Activated CD8-positive, alpha-beta T cell treated with anti-CD3 and anti-CD28 coated beads for 36 hours (primary cell): ENCODE measurements around the gene ZFP62. TPM values are rescaled to one million over a fixed set of nuclear protein-coding genes. Genes with fewer than 3 reads are reported as not detected.
"Not testable (repeated sequence)": the region's sequence is repeated elsewhere in the genome, so short reads cannot be mapped to it uniquely, and the experiment has no call there.

Experiments
- ATAC-seq: fragments of 200-7000 bp; cut with Tn5 transposase; one replicate; pipeline ENCODE4 v1.10.0; 2021; ENCODE audit warnings: mild to moderate bottlenecking, moderate library complexity
- CTCF ChIA-PET: fragments of 350-600 bp; sonication (Branson Sonifier 250); formaldehyde crosslinking; loops from one replicate; lab custom pipeline; 2021; ENCODE audit warnings: antibody characterized with exemption; lab: Charles Lee
- POLR2A ChIA-PET: fragments of 350-600 bp; sonication (Branson Sonifier 250); formaldehyde crosslinking; loops from one replicate; lab custom pipeline; 2021; ENCODE audit warnings: antibody characterized with exemption; lab: Charles Lee
- DNase-seq: peaks from one replicate; pipeline ENCODE4 v3.0.0-alpha.2; 2020
- H3K27ac Mint-ChIP-seq: one replicate; pipeline ENCODE4 v1.8.0; 2021; ENCODE audit warnings: mild to moderate bottlenecking, mixed read lengths
- H3K27me3 Mint-ChIP-seq: one replicate; pipeline ENCODE4 v1.8.0; 2021; ENCODE audit warnings: mixed read lengths
- H3K36me3 Mint-ChIP-seq: one replicate; pipeline ENCODE4 v1.8.0; 2021; ENCODE audit warnings: low read depth, mixed read lengths
- H3K4me1 Mint-ChIP-seq: one replicate; pipeline ENCODE4 v1.8.0; 2021; ENCODE audit warnings: low read depth, mixed read lengths
- H3K4me3 Mint-ChIP-seq: one replicate; pipeline ENCODE4 v1.8.0; 2021; ENCODE audit warnings: mild to moderate bottlenecking, moderate library complexity, mixed read lengths
- H3K9me3 Mint-ChIP-seq: one replicate; pipeline ENCODE4 v1.8.0; 2021; ENCODE audit warnings: mixed read lengths
- intact Hi-C: fragments of 100-400 bp; cut with micrococcal nuclease; formaldehyde crosslinking; loops from one replicate; pipeline ENCODE4 v1.10.0; 2022
- total RNA-seq, 2 experiments: library from RNA; stranded (reverse); gene quantifications; one replicate each; pipeline ENCODE4 v1.2.3, GENCODE V29; 2021
- TF ChIP-seq, protein P1 (sequence below): fragments of 200-600 bp; IDR thresholded peaks from one replicate; pipeline ENCODE4 v1.8.0; 2022; ENCODE audit warnings: antibody characterized with exemption, mild to moderate bottlenecking

Gene ZFP62
- total RNA-seq, 2 experiments from 2014 or later = 22.2 to 22.6 TPM

DNA sequence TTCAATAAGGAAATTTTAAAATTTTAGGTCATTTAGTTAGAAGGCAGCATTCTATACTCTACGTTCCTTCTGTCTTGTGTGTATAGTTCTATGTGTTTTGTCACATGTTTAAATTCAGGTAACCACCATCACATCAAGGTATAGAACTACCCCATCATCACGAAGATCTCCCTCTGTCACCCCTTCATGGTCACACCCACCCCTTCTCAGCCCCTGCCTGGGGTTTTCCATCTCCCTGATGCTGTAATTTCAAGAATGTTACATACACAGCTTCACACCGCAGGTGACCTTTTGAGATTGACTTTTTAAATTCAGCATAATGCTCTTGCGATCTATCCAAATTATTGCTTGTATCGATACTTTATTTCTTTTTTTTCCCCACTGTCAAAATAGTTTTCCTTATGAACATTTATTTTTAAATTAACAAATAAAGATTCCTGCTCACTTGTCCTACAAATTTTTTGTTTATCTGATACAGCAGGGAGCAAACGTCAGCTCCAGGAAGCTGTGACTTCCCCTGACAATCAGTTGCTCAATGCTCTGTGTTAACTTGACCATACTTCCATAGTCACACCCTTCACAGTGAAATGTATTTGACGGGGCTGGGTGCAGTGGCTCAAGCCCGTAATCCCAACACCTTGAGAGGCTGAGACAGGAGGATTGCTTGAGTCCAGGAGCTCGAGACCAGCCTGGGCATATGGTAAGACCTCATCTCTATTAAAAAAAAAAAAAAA lies 48.1 kb upstream of the ZFP62 start:
- H3K27ac Mint-ChIP-seq = peak overlapping the region; percentile 55
- H3K36me3 Mint-ChIP-seq = no peaks in the 10 kb centered on the region
- peaks cover 19% of the 10 kb centered on the region for H3K27me3 Mint-ChIP-seq
- DNase-seq (peak; percentile 43), ATAC-seq (peak; percentile 82)
- ChIA-PET POLR2A (interaction anchor here (0.7 kb wide), 1 partner anchor 33 kb away, joined by 3 read pairs; no protein-coding TSS in a partner anchor), CTCF (no interaction called here)
- no peak overlapping the region for H3K4me3 Mint-ChIP-seq
- intact Hi-C loops = no loop called here
- TF ChIP-seq, protein P1, sequence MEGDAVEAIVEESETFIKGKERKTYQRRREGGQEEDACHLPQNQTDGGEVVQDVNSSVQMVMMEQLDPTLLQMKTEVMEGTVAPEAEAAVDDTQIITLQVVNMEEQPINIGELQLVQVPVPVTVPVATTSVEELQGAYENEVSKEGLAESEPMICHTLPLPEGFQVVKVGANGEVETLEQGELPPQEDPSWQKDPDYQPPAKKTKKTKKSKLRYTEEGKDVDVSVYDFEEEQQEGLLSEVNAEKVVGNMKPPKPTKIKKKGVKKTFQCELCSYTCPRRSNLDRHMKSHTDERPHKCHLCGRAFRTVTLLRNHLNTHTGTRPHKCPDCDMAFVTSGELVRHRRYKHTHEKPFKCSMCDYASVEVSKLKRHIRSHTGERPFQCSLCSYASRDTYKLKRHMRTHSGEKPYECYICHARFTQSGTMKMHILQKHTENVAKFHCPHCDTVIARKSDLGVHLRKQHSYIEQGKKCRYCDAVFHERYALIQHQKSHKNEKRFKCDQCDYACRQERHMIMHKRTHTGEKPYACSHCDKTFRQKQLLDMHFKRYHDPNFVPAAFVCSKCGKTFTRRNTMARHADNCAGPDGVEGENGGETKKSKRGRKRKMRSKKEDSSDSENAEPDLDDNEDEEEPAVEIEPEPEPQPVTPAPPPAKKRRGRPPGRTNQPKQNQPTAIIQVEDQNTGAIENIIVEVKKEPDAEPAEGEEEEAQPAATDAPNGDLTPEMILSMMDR = no peak
- peaks cover 4% of the 10 kb centered on the region for H3K4me1 Mint-ChIP-seq
- H3K9me3 Mint-ChIP-seq = no peaks in the 10 kb centered on the region

DNA sequence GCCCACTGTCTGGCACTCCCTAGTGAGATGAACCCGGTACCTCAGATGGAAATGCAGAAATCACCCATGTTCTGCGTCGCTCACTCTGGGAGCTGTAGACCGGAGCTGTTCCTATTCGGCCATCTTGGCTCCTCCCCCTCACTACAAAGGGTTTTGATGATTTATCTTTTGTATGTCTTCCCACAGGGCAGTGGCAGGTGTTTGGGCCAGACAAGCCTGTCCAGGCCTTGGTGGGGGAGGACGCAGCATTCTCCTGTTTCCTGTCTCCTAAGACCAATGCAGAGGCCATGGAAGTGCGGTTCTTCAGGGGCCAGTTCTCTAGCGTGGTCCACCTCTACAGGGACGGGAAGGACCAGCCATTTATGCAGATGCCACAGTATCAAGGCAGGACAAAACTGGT lies 47.3 kb upstream of the ZFP62 start:
- H3K27ac Mint-ChIP-seq = no peak overlapping the region
- H3K4me3 Mint-ChIP-seq = no peak overlapping the region
- TF ChIP-seq, protein P1 = no peak
- peaks cover 4% of the 10 kb centered on the region for H3K4me1 Mint-ChIP-seq
- H3K36me3 Mint-ChIP-seq = no peaks in the 10 kb centered on the region
- POLR2A ChIA-PET = no interaction called here
- intact Hi-C loops = no loop called here
- ATAC-seq (no peak), DNase-seq (no peak)
- peaks cover 18% of the 10 kb centered on the region for H3K27me3 Mint-ChIP-seq
- CTCF ChIA-PET = no interaction called here
- no peaks in the 10 kb centered on the region for H3K9me3 Mint-ChIP-seq

DNA sequence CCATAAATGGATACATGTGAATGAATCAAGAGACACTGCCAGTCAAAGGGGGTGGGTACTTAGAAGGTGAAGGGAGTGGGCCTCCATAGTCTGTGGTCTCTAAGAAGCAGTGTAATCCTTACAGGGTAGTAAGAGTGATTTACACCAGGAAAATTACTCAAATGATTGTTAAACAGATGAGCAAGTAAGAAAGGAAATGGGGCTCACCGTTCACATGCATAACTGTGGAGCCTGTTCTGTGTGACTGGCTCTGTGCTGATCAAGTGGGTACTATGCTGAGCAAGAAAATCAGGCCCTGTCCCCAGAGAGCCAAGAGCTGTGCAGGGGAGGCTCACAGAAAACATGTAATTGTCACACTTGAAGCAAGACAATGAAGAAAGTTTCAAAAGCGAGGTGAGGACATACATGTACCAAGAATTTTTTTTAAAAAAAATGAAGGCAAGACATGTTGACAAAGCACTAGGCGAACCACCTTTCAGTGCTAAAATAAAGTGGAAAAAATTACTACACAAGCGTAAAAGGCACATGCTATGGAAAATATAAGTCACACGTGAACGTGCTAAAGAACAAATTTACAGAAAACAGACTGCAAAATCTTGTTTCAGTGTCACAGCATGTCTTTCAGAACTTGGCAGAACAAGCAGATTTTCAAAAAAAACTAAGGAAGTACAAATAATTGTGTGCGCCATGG lies 40.4 kb upstream of the ZFP62 start:
- CTCF ChIA-PET = no interaction called here
- TF ChIP-seq, protein P1 = no peak
- ATAC-seq = peak; percentile 49
- H3K9me3 Mint-ChIP-seq = no peaks in the 10 kb centered on the region
- intact Hi-C loops = no loop called here
- H3K27me3 Mint-ChIP-seq = no peaks in the 10 kb centered on the region
- H3K27ac Mint-ChIP-seq = peak overlapping the region; percentile 46
- H3K4me3 Mint-ChIP-seq = no peak overlapping the region
- POLR2A ChIA-PET = no interaction called here
- no peaks in the 10 kb centered on the region for H3K36me3 Mint-ChIP-seq
- no peak for DNase-seq
- H3K4me1 Mint-ChIP-seq = no peaks in the 10 kb centered on the region

DNA sequence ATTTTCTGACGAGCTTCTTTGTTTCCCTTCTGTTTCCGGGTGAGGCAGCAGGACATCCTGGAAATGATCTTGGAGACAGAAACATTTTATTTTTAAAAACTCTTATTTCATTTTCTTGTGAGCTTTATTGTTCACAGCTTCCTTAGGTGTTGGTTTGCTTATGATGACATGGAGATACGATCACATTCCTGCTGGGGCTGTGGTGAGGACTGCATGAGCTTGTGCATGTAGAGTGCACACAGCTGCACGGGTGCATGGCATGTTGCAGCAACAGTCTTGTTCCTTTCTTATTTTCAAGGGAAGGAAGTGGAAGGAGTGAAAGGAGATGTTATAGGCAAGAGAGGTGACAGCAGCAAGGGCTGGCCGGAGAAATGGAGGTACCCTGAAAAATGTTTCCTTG lies 39.1 kb upstream of the ZFP62 start:
- TF ChIP-seq, protein P1 = no peak
- Mint-ChIP-seq H3K27ac (no peak overlapping the region), H3K9me3 (peaks cover 2% of the 10 kb centered on the region), H3K36me3 (no peaks in the 10 kb centered on the region), H3K27me3 (no peaks in the 10 kb centered on the region), H3K4me1 (no peaks in the 10 kb centered on the region), H3K4me3 (no peak overlapping the region)
- DNase-seq = no peak
- ChIA-PET POLR2A (no interaction called here), CTCF (no interaction called here)
- no peak for ATAC-seq
- intact Hi-C loops = no loop called here

DNA sequence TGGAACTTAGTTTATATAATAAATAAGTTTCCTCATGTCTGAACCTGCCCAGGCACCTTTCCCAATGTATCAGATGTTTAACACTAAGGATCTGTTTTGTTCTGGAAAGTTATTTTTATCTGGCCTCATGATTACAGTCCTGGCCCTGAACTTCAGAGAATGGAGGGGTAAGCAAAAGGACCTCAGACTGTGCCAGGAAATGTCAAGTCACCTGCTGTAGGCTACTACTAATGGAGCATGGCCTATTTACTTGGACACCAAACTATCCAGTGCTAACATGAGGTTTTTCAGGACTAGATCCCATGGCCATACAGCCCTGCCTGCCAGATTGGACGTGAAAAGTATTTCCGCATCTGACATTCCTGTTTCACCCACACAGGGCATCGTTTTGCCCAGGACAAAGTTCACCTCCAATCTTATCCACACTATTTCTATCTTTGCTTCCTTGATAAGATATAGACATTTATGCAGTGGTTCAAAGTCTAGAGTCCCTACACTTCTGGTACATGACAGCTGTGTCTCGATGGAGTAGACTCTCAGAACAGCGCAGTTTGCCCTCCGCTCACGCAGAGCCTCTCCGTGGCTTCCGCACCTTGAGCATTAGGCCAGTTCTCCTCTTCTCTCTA lies 37.7 kb upstream of the ZFP62 start, which contains the start of gene BTNL8:
BTNL8 (plus strand) TSS at position 539 of the 626 bp plus-strand sequence. CDS start 152 bp downstream, outside the sequence.
- intact Hi-C loops = no loop called here

DNA sequence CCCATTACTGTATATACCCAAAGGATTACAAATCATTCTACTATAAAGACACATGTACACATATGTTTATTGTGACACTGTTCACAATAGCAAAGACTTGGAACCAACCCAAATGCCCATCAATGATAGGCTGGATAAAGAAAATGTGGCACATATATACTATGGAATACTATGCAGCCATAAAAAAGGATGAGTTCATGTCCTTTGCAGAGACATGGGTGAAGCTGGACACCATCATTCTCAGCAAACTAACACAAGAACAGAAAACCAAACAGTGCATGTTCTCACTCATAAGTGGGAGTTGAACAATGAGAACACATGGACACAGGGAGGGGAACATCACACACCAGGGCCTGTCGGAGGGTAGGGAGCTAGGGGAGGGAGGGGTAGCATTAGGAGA lies 34.3 kb upstream of the ZFP62 start:
- H3K27ac Mint-ChIP-seq, H3K4me1 Mint-ChIP-seq, POLR2A ChIA-PET, intact Hi-C loops, DNase-seq, H3K9me3 Mint-ChIP-seq, ATAC-seq, CTCF ChIA-PET, H3K4me3 Mint-ChIP-seq, H3K36me3 Mint-ChIP-seq: not testable (repeated sequence)
- peaks cover 12% of the 10 kb centered on the region for H3K27me3 Mint-ChIP-seq

More for the DNA sequence above, 37.7 kb upstream of the ZFP62 start, which contains the start of gene BTNL8:
- ChIA-PET POLR2A (no interaction called here), CTCF (no interaction called here)
- ATAC-seq (no peak), DNase-seq (no peak)
- TF ChIP-seq, protein P1 = no peak
- peaks cover 2% of the 10 kb centered on the region for H3K9me3 Mint-ChIP-seq
- no peaks in the 10 kb centered on the region for H3K4me1 Mint-ChIP-seq
- no peaks in the 10 kb centered on the region for H3K36me3 Mint-ChIP-seq
- H3K4me3 Mint-ChIP-seq = no peak within 1 kb of the TSS
- H3K27ac Mint-ChIP-seq = no peak within 1 kb of the TSS
- no peaks in the 10 kb centered on the region for H3K27me3 Mint-ChIP-seq
